MCF 10A (cell line): ENCODE measurements around the gene TFAP2B. TPM values are rescaled to one million over a fixed set of nuclear protein-coding genes. Genes with fewer than 3 reads are reported as not detected.

ENCODE experiments used
- BruUV-seq: library from RNA; stranded (reverse); fragments of 400-500 nt; replicated peaks from 2 replicates; lab custom pipeline; 2021; lab: Mats Ljungman, UMichigan
- CTCF ChIA-PET: fragments of 300-600 bp; sonication (Branson Sonifier 250); formaldehyde crosslinking; extraction: SDS; loops from one replicate; lab custom pipeline; 2021; ENCODE audit warnings: antibody characterized with exemption, inconsistent platforms; lab: Yijun Ruan, JAX
- POLR2A ChIA-PET: fragments of 300-600, 350-650 bp; sonication (Branson Sonifier 250); formaldehyde crosslinking; extraction: SDS; loops from one replicate; lab custom pipeline; 2020; ENCODE audit warnings: antibody characterized with exemption, inconsistent platforms; lab: Yijun Ruan, JAX
- DNase-seq: peaks from one replicate; pipeline ENCODE4 v3.0.0-alpha.2; 2018; ENCODE audit not compliant: unreplicated experiment
- H3K27ac Mint-ChIP-seq: one replicate; pipeline ENCODE4 v1.8.0; 2022; ENCODE audit warnings: mild to moderate bottlenecking, low read depth, mixed read lengths; ENCODE audit not compliant: unreplicated experiment
- H3K27me3 Mint-ChIP-seq: one replicate; pipeline ENCODE4 v1.8.0; 2022; ENCODE audit warnings: mixed read lengths; ENCODE audit not compliant: insufficient read depth, unreplicated experiment
- H3K36me3 Mint-ChIP-seq: one replicate; pipeline ENCODE4 v1.8.0; 2022; ENCODE audit warnings: mild to moderate bottlenecking, moderate library complexity, mixed read lengths; ENCODE audit not compliant: insufficient read depth, unreplicated experiment
- H3K4me1 Mint-ChIP-seq: one replicate; pipeline ENCODE4 v1.8.0; 2022; ENCODE audit warnings: mixed read lengths; ENCODE audit not compliant: insufficient read depth, unreplicated experiment
- H3K4me3 Mint-ChIP-seq: one replicate; pipeline ENCODE4 v1.8.0; 2022; ENCODE audit warnings: mild to moderate bottlenecking, moderate library complexity, mixed read lengths; ENCODE audit not compliant: unreplicated experiment
- H3K9me3 Mint-ChIP-seq: one replicate; pipeline ENCODE4 v1.8.0; 2022; ENCODE audit warnings: mixed read lengths; ENCODE audit not compliant: unreplicated experiment
- CTCF ChIP-seq: fragments of 200-600 bp; IDR thresholded peaks from one replicate; pipeline ENCODE4 v1.8.0; 2022; ENCODE audit warnings: antibody characterized with exemption, mild to moderate bottlenecking; ENCODE audit not compliant: unreplicated experiment
- intact Hi-C: fragments of 100-400 bp; cut with micrococcal nuclease; formaldehyde crosslinking; loops from 2 replicates; pipeline ENCODE4 v1.14.1; 2022
- total RNA-seq: library from RNA; stranded (reverse); gene quantifications from 2 replicates; pipeline ENCODE4 v1.2.3, GENCODE V29; 2022

Gene TFAP2B
- total RNA-seq, 1 experiment from 2014 or later, result not detected

DNA sequence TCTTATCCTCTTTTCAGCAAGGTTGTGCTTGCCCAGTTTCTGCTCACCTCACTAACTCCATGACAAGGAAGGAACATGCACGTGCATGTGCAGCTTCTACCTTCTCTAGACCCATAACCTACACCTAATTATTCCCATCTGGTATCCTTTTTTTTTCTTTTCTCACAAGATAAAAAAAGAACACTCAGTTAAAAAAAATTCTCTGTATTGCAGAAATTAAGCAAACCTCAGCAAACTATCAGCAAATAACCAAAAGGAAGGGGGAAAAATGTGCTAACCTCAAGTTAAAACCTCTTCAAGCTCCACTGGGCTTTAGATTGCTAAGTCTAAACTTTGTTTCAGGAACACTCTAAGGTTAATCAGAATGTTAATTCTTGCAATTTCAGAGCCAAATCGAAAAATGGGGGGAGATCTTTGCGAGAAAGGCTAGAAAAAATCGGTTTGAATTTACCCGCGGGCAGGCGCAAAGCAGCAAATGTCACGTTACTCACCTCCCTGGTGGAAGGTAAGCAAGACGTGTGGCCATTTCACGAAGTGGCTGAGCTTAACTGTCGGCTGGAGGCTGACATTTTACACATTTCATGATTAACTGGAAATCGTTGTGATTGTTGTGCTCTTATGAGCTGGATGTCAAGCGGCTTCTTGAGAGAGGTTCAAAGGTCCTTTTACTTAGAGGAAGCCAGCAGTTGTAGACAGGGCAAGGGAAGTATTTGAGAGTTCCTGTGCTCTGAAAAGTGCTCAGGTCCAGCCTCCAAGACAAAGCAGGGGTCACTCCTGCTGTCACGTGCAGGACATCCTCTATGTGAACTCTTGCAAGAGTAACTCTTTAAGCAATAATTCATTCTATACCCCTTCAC is 19.1 kb downstream of the TFAP2B start:
- no peaks in the 10 kb centered on the region for H3K9me3 Mint-ChIP-seq
- no TSS peak for BruUV-seq

DNA sequence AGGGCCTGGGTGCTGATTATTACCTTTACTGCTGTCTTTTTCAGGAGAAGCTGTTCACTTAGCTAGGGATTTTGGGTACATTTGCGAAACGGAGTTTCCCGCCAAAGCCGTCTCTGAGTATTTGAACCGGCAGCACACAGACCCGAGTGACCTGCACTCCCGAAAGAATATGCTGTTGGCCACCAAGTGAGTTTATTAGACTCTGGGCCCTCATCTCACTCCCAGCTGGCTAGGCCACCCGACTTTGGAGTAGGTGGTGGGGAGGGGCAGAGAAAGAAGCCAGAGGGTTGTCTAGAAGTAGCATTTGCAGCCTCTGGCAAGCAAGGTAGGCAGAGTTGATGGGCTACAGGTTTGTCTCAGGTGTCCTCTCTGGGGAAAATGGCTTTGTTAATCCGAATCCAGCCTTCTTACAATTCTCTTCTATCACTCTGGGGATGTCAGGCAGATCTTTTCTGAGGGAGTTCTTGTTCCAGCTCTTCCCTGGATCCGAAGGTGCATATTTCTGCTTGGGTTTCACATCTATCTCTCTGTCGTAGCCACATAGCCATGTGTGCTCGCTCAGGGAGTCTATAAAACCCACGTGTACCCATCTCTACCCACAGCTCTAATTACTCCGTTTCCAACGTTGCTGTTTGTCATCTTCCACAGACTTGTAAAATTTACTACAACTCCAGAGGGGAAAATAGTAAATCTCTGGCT is 21.6 kb downstream of the TFAP2B start:
- H3K36me3 Mint-ChIP-seq, result peaks cover 6% of the 10 kb centered on the region
- H3K27ac Mint-ChIP-seq, result no peak overlapping the region
- DNase-seq, result no peak
- no TSS peak for BruUV-seq
- H3K4me3 Mint-ChIP-seq, result no peak overlapping the region
- H3K4me1 Mint-ChIP-seq, result no peaks in the 10 kb centered on the region
- no peaks in the 10 kb centered on the region for H3K9me3 Mint-ChIP-seq
- CTCF ChIA-PET, result no interaction called here
- POLR2A ChIA-PET, result interaction anchor here (0.6 kb wide), 1 partner anchor 863 kb away, joined by 3 read pairs; no protein-coding TSS in a partner anchor
- no peaks in the 10 kb centered on the region for H3K27me3 Mint-ChIP-seq
- no peak for TF ChIP-seq CTCF
- intact Hi-C loops, result no loop called here

More for the DNA sequence above, 19.1 kb downstream of the TFAP2B start:
- H3K27me3 Mint-ChIP-seq, result no peaks in the 10 kb centered on the region
- CTCF ChIA-PET, result interaction anchor here (0.7 to 2.1 kb wide), 4 partner anchors 8 to 616 kb away, joined by 3 to 7 read pairs (median 3); no protein-coding TSS in a partner anchor
- H3K4me1 Mint-ChIP-seq, result no peaks in the 10 kb centered on the region
- H3K27ac Mint-ChIP-seq, result no peak overlapping the region
- DNase-seq, result no peak
- POLR2A ChIA-PET, result no interaction called here
- intact Hi-C loops, result no loop called here
- H3K36me3 Mint-ChIP-seq, result peaks cover 6% of the 10 kb centered on the region
- TF ChIP-seq CTCF, result no peak
- no peak overlapping the region for H3K4me3 Mint-ChIP-seq

DNA sequence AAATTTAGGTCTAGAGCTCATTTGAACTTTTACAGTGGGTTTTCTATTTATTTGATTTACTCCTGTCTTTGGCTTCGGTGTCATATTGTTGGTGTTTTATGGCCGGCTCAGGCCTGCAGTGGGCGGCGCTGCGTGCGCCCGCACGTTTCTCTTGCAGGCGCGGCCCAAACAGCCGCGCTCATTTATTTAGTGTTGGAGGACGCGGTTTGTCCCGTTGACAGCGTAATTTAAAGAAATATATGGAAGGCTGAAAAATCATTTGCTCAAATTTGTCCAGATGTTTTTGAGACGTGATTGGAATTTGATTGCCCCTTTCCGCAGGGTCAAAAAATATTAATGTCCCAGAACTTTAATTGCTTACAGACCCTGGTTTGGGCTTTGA is 22.1 kb downstream of the TFAP2B start:
- Mint-ChIP-seq H3K27me3 (no peaks in the 10 kb centered on the region), H3K4me1 (no peaks in the 10 kb centered on the region), H3K4me3 (no peak overlapping the region), H3K36me3 (peaks cover 6% of the 10 kb centered on the region), H3K27ac (no peak overlapping the region), H3K9me3 (no peaks in the 10 kb centered on the region)
- intact Hi-C loops, result no loop called here
- TF ChIP-seq CTCF, result no peak
- ChIA-PET POLR2A (interaction anchor here (0.6 kb wide), 1 partner anchor 862 kb away, joined by 3 read pairs; no protein-coding TSS in a partner anchor), CTCF (no interaction called here)
- no TSS peak for BruUV-seq
- DNase-seq, result no peak

GRCh38 chr6:50842446-50842845 is 23.8 kb downstream of the TFAP2B start:
- intact Hi-C loops, result no loop called here
- ChIA-PET CTCF (interaction anchor here (1.0 kb wide), 1 partner anchor 508 kb away, joined by 4 read pairs; no protein-coding TSS in a partner anchor), POLR2A (no interaction called here)
- Mint-ChIP-seq H3K9me3 (no peaks in the 10 kb centered on the region), H3K27ac (no peak overlapping the region), H3K36me3 (peaks cover 2% of the 10 kb centered on the region), H3K4me3 (no peak overlapping the region), H3K27me3 (no peaks in the 10 kb centered on the region), H3K4me1 (no peaks in the 10 kb centered on the region)
- no peak for TF ChIP-seq CTCF
- BruUV-seq, result no TSS peak
- DNase-seq, result no peak
